Measurements from ENCODE around the gene TGFB2. TPM values are rescaled to one million over a fixed set of nuclear protein-coding genes. Genes with fewer than 3 reads are reported as not detected.

Gene TGFB2
- total RNA-seq, 1 experiment from 2014 or later, result 2.5 TPM

DNA sequence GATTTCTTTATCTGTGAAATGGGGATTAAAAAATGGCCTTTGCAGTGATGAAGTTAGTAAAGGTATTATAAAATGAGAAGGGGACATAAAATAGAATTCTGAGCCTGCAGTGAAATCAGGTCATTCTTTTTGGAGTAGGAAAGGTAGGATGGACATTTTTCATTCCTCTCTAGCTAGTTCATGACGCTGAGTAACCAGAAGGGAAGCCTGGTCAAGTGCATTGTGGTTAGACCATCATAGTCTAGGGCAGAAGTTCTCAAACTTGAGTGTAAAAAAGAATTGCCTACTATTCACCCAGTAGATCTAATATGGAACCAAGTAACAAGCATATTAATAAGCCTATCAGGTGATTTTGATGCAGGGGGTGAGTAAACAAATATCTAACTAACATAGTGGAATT, 50.8 kb downstream of the TGFB2 start:
- POLR2A ChIA-PET, result no interaction called here
- H3K4me3 Mint-ChIP-seq, result no peak overlapping the region
- H3K9me3 Mint-ChIP-seq, result peaks cover 11% of the 10 kb centered on the region; the same call in 1 of the 2 replicates
- H3K36me3 Mint-ChIP-seq, result peaks cover 3% of the 10 kb centered on the region; the same call in 1 of the 2 replicates
- H3K27ac Mint-ChIP-seq, result no peak overlapping the region
- peaks cover 4% of the 10 kb centered on the region for H3K4me1 Mint-ChIP-seq
- H3K27me3 Mint-ChIP-seq (ENCODE audit: low read depth), result no peaks in the 10 kb centered on the region
- TF ChIP-seq RELA (CRISPR knock-in tag; IDR thresholded peaks at IDR 0.05; ENCODE audit: borderline replicate concordance) (no peak), ETV6 (CRISPR knock-in tag; IDR thresholded peaks at IDR 0.05) (no peak), ATF1 (CRISPR knock-in tag; IDR thresholded peaks at IDR 0.05) (no peak), ZNF423 (CRISPR knock-in tag; IDR thresholded peaks at IDR 0.05) (no peak), GTF2I (CRISPR knock-in tag; conservative IDR thresholded peaks at IDR 0.05) (no peak), PRRX2 (CRISPR knock-in tag; IDR thresholded peaks at IDR 0.05) (no peak), RORB (CRISPR knock-in tag; IDR thresholded peaks at IDR 0.05) (no peak), NFE2L1 (CRISPR knock-in tag; IDR thresholded peaks at IDR 0.05) (no peak), ESRRA (CRISPR knock-in tag; IDR thresholded peaks at IDR 0.05; ENCODE audit: borderline replicate concordance) (no peak), ZNF232 (CRISPR knock-in tag; IDR thresholded peaks at IDR 0.05) (no peak), ELF4 (CRISPR knock-in tag; IDR thresholded peaks at IDR 0.05; ENCODE audit: low read depth) (no peak), NR3C1 (CRISPR knock-in tag; conservative IDR thresholded peaks at IDR 0.05; ENCODE audit: low read depth) (no peak), MYBL2 (CRISPR knock-in tag; IDR thresholded peaks at IDR 0.05) (no peak), ZNF263 (CRISPR knock-in tag; IDR thresholded peaks at IDR 0.05; ENCODE audit: low read depth) (no peak), SP1 (CRISPR knock-in tag; conservative IDR thresholded peaks at IDR 0.05) (no peak)
- TF ChIP-seq, protein P1, sequence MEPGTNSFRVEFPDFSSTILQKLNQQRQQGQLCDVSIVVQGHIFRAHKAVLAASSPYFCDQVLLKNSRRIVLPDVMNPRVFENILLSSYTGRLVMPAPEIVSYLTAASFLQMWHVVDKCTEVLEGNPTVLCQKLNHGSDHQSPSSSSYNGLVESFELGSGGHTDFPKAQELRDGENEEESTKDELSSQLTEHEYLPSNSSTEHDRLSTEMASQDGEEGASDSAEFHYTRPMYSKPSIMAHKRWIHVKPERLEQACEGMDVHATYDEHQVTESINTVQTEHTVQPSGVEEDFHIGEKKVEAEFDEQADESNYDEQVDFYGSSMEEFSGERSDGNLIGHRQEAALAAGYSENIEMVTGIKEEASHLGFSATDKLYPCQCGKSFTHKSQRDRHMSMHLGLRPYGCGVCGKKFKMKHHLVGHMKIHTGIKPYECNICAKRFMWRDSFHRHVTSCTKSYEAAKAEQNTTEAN (CRISPR knock-in tag; IDR thresholded peaks at IDR 0.05), result no peak
- TF ChIP-seq, protein P2, sequence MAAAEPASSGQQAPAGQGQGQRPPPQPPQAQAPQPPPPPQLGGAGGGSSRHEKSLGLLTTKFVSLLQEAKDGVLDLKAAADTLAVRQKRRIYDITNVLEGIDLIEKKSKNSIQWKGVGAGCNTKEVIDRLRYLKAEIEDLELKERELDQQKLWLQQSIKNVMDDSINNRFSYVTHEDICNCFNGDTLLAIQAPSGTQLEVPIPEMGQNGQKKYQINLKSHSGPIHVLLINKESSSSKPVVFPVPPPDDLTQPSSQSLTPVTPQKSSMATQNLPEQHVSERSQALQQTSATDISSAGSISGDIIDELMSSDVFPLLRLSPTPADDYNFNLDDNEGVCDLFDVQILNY (CRISPR knock-in tag; IDR thresholded peaks at IDR 0.05), result no peak
- TF ChIP-seq, protein P3, sequence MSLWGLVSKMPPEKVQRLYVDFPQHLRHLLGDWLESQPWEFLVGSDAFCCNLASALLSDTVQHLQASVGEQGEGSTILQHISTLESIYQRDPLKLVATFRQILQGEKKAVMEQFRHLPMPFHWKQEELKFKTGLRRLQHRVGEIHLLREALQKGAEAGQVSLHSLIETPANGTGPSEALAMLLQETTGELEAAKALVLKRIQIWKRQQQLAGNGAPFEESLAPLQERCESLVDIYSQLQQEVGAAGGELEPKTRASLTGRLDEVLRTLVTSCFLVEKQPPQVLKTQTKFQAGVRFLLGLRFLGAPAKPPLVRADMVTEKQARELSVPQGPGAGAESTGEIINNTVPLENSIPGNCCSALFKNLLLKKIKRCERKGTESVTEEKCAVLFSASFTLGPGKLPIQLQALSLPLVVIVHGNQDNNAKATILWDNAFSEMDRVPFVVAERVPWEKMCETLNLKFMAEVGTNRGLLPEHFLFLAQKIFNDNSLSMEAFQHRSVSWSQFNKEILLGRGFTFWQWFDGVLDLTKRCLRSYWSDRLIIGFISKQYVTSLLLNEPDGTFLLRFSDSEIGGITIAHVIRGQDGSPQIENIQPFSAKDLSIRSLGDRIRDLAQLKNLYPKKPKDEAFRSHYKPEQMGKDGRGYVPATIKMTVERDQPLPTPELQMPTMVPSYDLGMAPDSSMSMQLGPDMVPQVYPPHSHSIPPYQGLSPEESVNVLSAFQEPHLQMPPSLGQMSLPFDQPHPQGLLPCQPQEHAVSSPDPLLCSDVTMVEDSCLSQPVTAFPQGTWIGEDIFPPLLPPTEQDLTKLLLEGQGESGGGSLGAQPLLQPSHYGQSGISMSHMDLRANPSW (CRISPR knock-in tag; conservative IDR thresholded peaks at IDR 0.05; ENCODE audit: low read depth), result no peak
- TF ChIP-seq, protein P4, sequence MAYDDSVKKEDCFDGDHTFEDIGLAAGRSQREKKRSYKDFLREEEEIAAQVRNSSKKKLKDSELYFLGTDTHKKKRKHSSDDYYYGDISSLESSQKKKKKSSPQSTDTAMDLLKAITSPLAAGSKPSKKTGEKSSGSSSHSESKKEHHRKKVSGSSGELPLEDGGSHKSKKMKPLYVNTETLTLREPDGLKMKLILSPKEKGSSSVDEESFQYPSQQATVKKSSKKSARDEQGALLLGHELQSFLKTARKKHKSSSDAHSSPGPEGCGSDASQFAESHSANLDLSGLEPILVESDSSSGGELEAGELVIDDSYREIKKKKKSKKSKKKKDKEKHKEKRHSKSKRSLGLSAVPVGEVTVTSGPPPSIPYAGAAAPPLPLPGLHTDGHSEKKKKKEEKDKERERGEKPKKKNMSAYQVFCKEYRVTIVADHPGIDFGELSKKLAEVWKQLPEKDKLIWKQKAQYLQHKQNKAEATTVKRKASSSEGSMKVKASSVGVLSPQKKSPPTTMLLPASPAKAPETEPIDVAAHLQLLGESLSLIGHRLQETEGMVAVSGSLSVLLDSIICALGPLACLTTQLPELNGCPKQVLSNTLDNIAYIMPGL (CRISPR knock-in tag; IDR thresholded peaks at IDR 0.05), result no peak
- TF ChIP-seq, protein P5, sequence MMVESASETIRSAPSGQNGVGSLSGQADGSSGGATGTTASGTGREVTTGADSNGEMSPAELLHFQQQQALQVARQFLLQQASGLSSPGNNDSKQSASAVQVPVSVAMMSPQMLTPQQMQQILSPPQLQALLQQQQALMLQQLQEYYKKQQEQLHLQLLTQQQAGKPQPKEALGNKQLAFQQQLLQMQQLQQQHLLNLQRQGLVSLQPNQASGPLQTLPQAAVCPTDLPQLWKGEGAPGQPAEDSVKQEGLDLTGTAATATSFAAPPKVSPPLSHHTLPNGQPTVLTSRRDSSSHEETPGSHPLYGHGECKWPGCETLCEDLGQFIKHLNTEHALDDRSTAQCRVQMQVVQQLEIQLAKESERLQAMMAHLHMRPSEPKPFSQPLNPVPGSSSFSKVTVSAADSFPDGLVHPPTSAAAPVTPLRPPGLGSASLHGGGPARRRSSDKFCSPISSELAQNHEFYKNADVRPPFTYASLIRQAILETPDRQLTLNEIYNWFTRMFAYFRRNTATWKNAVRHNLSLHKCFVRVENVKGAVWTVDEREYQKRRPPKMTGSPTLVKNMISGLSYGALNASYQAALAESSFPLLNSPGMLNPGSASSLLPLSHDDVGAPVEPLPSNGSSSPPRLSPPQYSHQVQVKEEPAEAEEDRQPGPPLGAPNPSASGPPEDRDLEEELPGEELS (CRISPR knock-in tag; IDR thresholded peaks at IDR 0.05), result no peak
- ATAC-seq (no peak), DNase-seq (ENCODE audit: low spot score) (no peak)
- CTCF ChIA-PET, result no interaction called here

All from WTC11 (cell line).